Peyer's patch (tissue), 4 donors: ENCODE results near the gene COL20A1. TPM values are rescaled to one million over a fixed set of nuclear protein-coding genes. Genes with fewer than 3 reads are reported as not detected.

Experiments used
- DNase-seq, 3 donors: peaks; one replicate each; pipeline ENCODE4 v3.0.0-alpha.2; 2017 to 2019
- H3K27ac ChIP-seq, 4 donors: fragments of 200-600 bp; sonication (generic); one replicate each; pipeline ENCODE4 v1.5.1; 2016 to 2019
- H3K27me3 ChIP-seq, 2 donors: fragments of 200-600 bp; sonication (generic); one replicate each; pipeline ENCODE4 v1.5.1; 2019
- H3K36me3 ChIP-seq, 3 donors: fragments of 200-600 bp; sonication (generic); one replicate each; pipeline ENCODE4 v1.5.1; 2016 to 2019
- H3K4me1 ChIP-seq, 4 donors: fragments of 200-600 bp; sonication (generic); one replicate each; pipeline ENCODE4 v1.5.1; 2016 to 2019
- H3K4me3 ChIP-seq, 4 donors: fragments of 200-600 bp; sonication (generic); 1 replicate in 3 of 4; 2 replicates in 1 of 4; pipeline ENCODE4 v1.5.1; 2016 to 2019; ENCODE audit warnings: mild to moderate bottlenecking in 1 of 4
- H3K9me3 ChIP-seq, 4 donors: fragments of 200-600 bp; sonication (generic); one replicate each; pipeline ENCODE4 v1.5.1; 2016 to 2019; ENCODE audit warnings: mild to moderate bottlenecking in 1 of 4
- CTCF ChIP-seq, 6 experiments: fragments of 450-650 bp in 4 of 6; fragments of 200-600 bp in 2 of 6; sonication (generic) in 1 of 6; IDR thresholded peaks; one replicate each; pipeline ENCODE4 v1.5.1; 2017 to 2019; ENCODE audit warnings: antibody characterized with exemption in 6 of 6, mild to moderate bottlenecking in 3 of 6, moderate library complexity in 1 of 6
- POLR2A ChIP-seq, 2 donors: fragments of 450-650 bp; IDR thresholded peaks; one replicate each; pipeline ENCODE4 v1.5.1; 2017; ENCODE audit warnings: antibody characterized with exemption in 2 of 2, mild to moderate bottlenecking in 2 of 2, moderate library complexity in 2 of 2
- total RNA-seq, 4 donors: library from RNA; depleted of rRNA; stranded (reverse); fragments of >200 nt; gene quantifications; one replicate each; pipeline ENCODE4 v1.1.0, GENCODE V29; 2016

COL20A1 gene
- total RNA-seq, 4 donors from 2014 or later = not detected

- no peak for TF ChIP-seq POLR2A (IDR thresholded peaks at IDR 0.05)
- TF ChIP-seq CTCF (IDR thresholded peaks at IDR 0.05) = no peak
- Histone ChIP-seq H3K4me1 (peaks cover 0 to 6% (median 0%) of the 10 kb centered on the region in 4 donors), H3K9me3 (no peaks in the 10 kb centered on the region), H3K36me3 (no peaks in the 10 kb centered on the region), H3K4me3 (no peak overlapping the region), H3K27ac (no peak overlapping the region), H3K27me3 (peaks cover 0 to 9% of the 10 kb centered on the region in 2 donors)
- DNase-seq = no peak
Observed at GRCh38 chr20:63364801-63365585, 72.0 kb downstream of the COL20A1 start.

- Histone ChIP-seq H3K4me1 (peaks cover 0 to 2% (median 0%) of the 10 kb centered on the region in 4 donors), H3K9me3 (no peaks in the 10 kb centered on the region), H3K4me3 (no peak overlapping the region), H3K27ac (no peak overlapping the region), H3K27me3 (peaks cover 0 to 2% of the 10 kb centered on the region in 2 donors), H3K36me3 (no peaks in the 10 kb centered on the region)
- TF ChIP-seq POLR2A (IDR thresholded peaks at IDR 0.05) (no peak), CTCF (IDR thresholded peaks at IDR 0.05) (no peak)
- DNase-seq = no peak
Observed at GRCh38 chr20:63365601-63366389, 72.8 kb downstream of the COL20A1 start.

- H3K4me3 ChIP-seq = no peak overlapping the region
- DNase-seq = no peak
- no peak overlapping the region for H3K27ac ChIP-seq
- no peaks in the 10 kb centered on the region for H3K9me3 ChIP-seq
- TF ChIP-seq POLR2A (IDR thresholded peaks at IDR 0.05) = no peak
- TF ChIP-seq CTCF (IDR thresholded peaks at IDR 0.05) = no peak
- no peaks in the 10 kb centered on the region for H3K36me3 ChIP-seq
- no peaks in the 10 kb centered on the region for H3K4me1 ChIP-seq
- H3K27me3 ChIP-seq = no peaks in the 10 kb centered on the region
Observed at GRCh38 chr20:63366390-63367365, 73.7 kb downstream of the COL20A1 start.

- H3K4me1 ChIP-seq = no peaks in the 10 kb centered on the region
- no peak overlapping the region for H3K27ac ChIP-seq
- no peak for DNase-seq
- no peaks in the 10 kb centered on the region for H3K36me3 ChIP-seq
- TF ChIP-seq POLR2A (IDR thresholded peaks at IDR 0.05) = no peak
- TF ChIP-seq CTCF (IDR thresholded peaks at IDR 0.05) = no peak
- no peaks in the 10 kb centered on the region for H3K27me3 ChIP-seq
- no peak overlapping the region for H3K4me3 ChIP-seq
- no peaks in the 10 kb centered on the region for H3K9me3 ChIP-seq
Observed at GRCh38 chr20:63367446-63368055, 74.6 kb downstream of the COL20A1 start.

- Histone ChIP-seq H3K4me3 (no peak overlapping the region), H3K27me3 (no peaks in the 10 kb centered on the region)
Observed at GRCh38 chr20:63368151-63368550, 75.2 kb downstream of the COL20A1 start.

More at GRCh38 chr20:63368151-63368550, 75.2 kb downstream of the COL20A1 start:
- Histone ChIP-seq H3K9me3 (no peaks in the 10 kb centered on the region), H3K4me1 (no peaks in the 10 kb centered on the region), H3K36me3 (no peaks in the 10 kb centered on the region), H3K27ac (no peak overlapping the region)
- TF ChIP-seq POLR2A (IDR thresholded peaks at IDR 0.05) (no peak), CTCF (IDR thresholded peaks at IDR 0.05) (no peak)
- no peak for DNase-seq
